Measurements from ENCODE around the gene TUBA3D. TPM values are rescaled to one million over a fixed set of nuclear protein-coding genes. Genes with fewer than 3 reads are reported as not detected.

The TUBA3D gene
- total RNA-seq: not detected in 2 replicates

GRCh38 chr2:131475831-131476230, at the start of gene TUBA3D:
TSS of gene TUBA3D (plus strand) at chr2:131476119. CDS start at chr2:131476200, 81 bp downstream.

GRCh38 chr2:131492015-131492417, 16.1 kb downstream of the TUBA3D start, which contains the start of gene MZT2A:
TSS of gene MZT2A (minus strand) at chr2:131492397. CDS start at chr2:131492376, 21 bp downstream.

GRCh38 chr2:131527131-131528001, 51.4 kb downstream of the TUBA3D start, which contains the start of gene CCDC74A:
TSS of gene CCDC74A (plus strand) at chr2:131527888. CDS start at chr2:131527971, 83 bp downstream.

Other genes starting within 250 kb of the TUBA3D start
- gene RAB6D, start 112.0 kb upstream of the TUBA3D start, total RNA-seq: not detected in 2 replicates
- 56.5 and 65.2 TPM in 2 replicates for gene MZT2A, start 16.3 kb downstream of the TUBA3D start, total RNA-seq
- 7.3 and 8.7 TPM in 2 replicates for gene CCDC74A, start 51.8 kb downstream of the TUBA3D start, total RNA-seq

Data from aortic smooth muscle cell (primary cell).